Activated T-cell treated with anti-CD3 and anti-CD28 coated beads, Interleukin-2, amount 50 U/mL, for 4 hours (primary cell): ENCODE data around the gene MRAS. TPM values are rescaled to one million over a fixed set of nuclear protein-coding genes. Genes with fewer than 3 reads are reported as not detected.
A peak's percentile ranks its signal among the peaks of the same experiment; 100 is the strongest.

Experiments
- ATAC-seq, 2 donors: fragments of 200-7000 bp; cut with Tn5 transposase; one replicate each; pipeline ENCODE4 v1.10.0; 2021
- DNase-seq: peaks from one replicate; pipeline ENCODE4 v3.0.0-alpha.2; 2020
- H3K27me3 Mint-ChIP-seq: one replicate; pipeline ENCODE4 v1.8.0; 2021; ENCODE audit warnings: low read depth, mixed read lengths
- H3K36me3 Mint-ChIP-seq: one replicate; pipeline ENCODE4 v1.8.0; 2022; ENCODE audit warnings: mixed read lengths; ENCODE audit not compliant: insufficient read depth
- H3K4me1 Mint-ChIP-seq: one replicate; pipeline ENCODE4 v1.8.0; 2021; ENCODE audit warnings: low read depth, mixed read lengths
- H3K4me3 Mint-ChIP-seq: one replicate; pipeline ENCODE4 v1.8.0; 2021; ENCODE audit warnings: mild to moderate bottlenecking, moderate library complexity, mixed read lengths
- H3K9me3 Mint-ChIP-seq: one replicate; pipeline ENCODE4 v1.8.0; 2021; ENCODE audit warnings: mixed read lengths
- total RNA-seq, 3 donors: library from RNA; stranded (reverse); gene quantifications; one replicate each; pipeline ENCODE4 v1.2.1, GENCODE V29; 2021

The MRAS gene
- total RNA-seq, result under 1 TPM; 0.19 to 0.56 (median 0.34) TPM

GRCh38 chr3:138347960-138348753, at the start of gene MRAS:
TSS of gene MRAS (plus strand) at chr3:138348579. CDS start at chr3:138372884, 24,305 bp downstream.
- Mint-ChIP-seq H3K9me3 (no peaks in the 10 kb centered on the region), H3K4me3 (peak within 1 kb of the TSS; percentile 83), H3K27me3 (peaks cover 37% of the 10 kb centered on the region), H3K4me1 (peaks cover 6% of the 10 kb centered on the region), H3K36me3 (no peaks in the 10 kb centered on the region)
- ATAC-seq, result peak; percentile 55 to 60
- DNase-seq, result no peak

GRCh38 chr3:138300647-138301046, 47.7 kb upstream of the MRAS start:
- Mint-ChIP-seq H3K36me3 (peaks cover 9% of the 10 kb centered on the region), H3K9me3 (no peaks in the 10 kb centered on the region), H3K27me3 (no peaks in the 10 kb centered on the region), H3K4me3 (no peak overlapping the region), H3K4me1 (peaks cover 17% of the 10 kb centered on the region)
- DNase-seq (no peak), ATAC-seq (no peak)

GRCh38 chr3:138303474-138303873, 44.9 kb upstream of the MRAS start:
- no peak overlapping the region for H3K4me3 Mint-ChIP-seq
- H3K27me3 Mint-ChIP-seq, result no peaks in the 10 kb centered on the region
- H3K4me1 Mint-ChIP-seq, result peaks cover 2% of the 10 kb centered on the region

GRCh38 chr3:138307899-138308298, 40.5 kb upstream of the MRAS start:
- peaks cover 42% of the 10 kb centered on the region for H3K9me3 Mint-ChIP-seq
- no peaks in the 10 kb centered on the region for H3K4me1 Mint-ChIP-seq
- H3K4me3 Mint-ChIP-seq, result no peak overlapping the region
- ATAC-seq (no peak), DNase-seq (no peak)
- peaks cover 12% of the 10 kb centered on the region for H3K36me3 Mint-ChIP-seq
- no peaks in the 10 kb centered on the region for H3K27me3 Mint-ChIP-seq

More at GRCh38 chr3:138303474-138303873, 44.9 kb upstream of the MRAS start:
- peaks cover 13% of the 10 kb centered on the region for H3K9me3 Mint-ChIP-seq
- DNase-seq (no peak), ATAC-seq (no peak)
- peaks cover 13% of the 10 kb centered on the region for H3K36me3 Mint-ChIP-seq

- Mint-ChIP-seq H3K27me3 (no peaks in the 10 kb centered on the region), H3K4me1 (no peaks in the 10 kb centered on the region), H3K36me3 (peaks cover 12% of the 10 kb centered on the region), H3K9me3 (peaks cover 42% of the 10 kb centered on the region), H3K4me3 (no peak overlapping the region)
- no peak for DNase-seq
- no peak for ATAC-seq
These were observed 39.6 kb upstream of the MRAS start for GRCh38 chr3:138308783-138309182.

- no peak for DNase-seq
- Mint-ChIP-seq H3K27me3 (no peaks in the 10 kb centered on the region), H3K4me3 (no peak overlapping the region), H3K9me3 (peaks cover 42% of the 10 kb centered on the region), H3K4me1 (no peaks in the 10 kb centered on the region), H3K36me3 (peaks cover 6% of the 10 kb centered on the region)
- no peak for ATAC-seq
These were observed 37.9 kb upstream of the MRAS start for GRCh38 chr3:138310494-138310893.

- Mint-ChIP-seq H3K27me3 (peaks cover 2% of the 10 kb centered on the region), H3K36me3 (peaks cover 2% of the 10 kb centered on the region), H3K9me3 (peaks cover 27% of the 10 kb centered on the region), H3K4me1 (no peaks in the 10 kb centered on the region), H3K4me3 (no peak overlapping the region)
- ATAC-seq (no peak), DNase-seq (no peak)
These were observed 33.6 kb upstream of the MRAS start for GRCh38 chr3:138314751-138315150.

- no peak for DNase-seq
- Mint-ChIP-seq H3K27me3 (peaks cover 2% of the 10 kb centered on the region), H3K36me3 (no peaks in the 10 kb centered on the region), H3K4me1 (peaks cover 9% of the 10 kb centered on the region), H3K4me3 (no peak overlapping the region), H3K9me3 (no peaks in the 10 kb centered on the region)
- ATAC-seq, result no peak
These were observed 30.7 kb upstream of the MRAS start for GRCh38 chr3:138317687-138318086.

GRCh38 chr3:138323971-138324370, 24.4 kb upstream of the MRAS start:
- no peaks in the 10 kb centered on the region for H3K36me3 Mint-ChIP-seq
- DNase-seq (no peak), ATAC-seq (no peak)
- H3K4me3 Mint-ChIP-seq, result no peak overlapping the region
- H3K4me1 Mint-ChIP-seq, result peaks cover 30% of the 10 kb centered on the region
- H3K27me3 Mint-ChIP-seq, result peaks cover 4% of the 10 kb centered on the region
- no peaks in the 10 kb centered on the region for H3K9me3 Mint-ChIP-seq

- no peak overlapping the region for H3K4me3 Mint-ChIP-seq
- ATAC-seq (no peak), DNase-seq (no peak)
- no peaks in the 10 kb centered on the region for H3K36me3 Mint-ChIP-seq
- peaks cover 4% of the 10 kb centered on the region for H3K27me3 Mint-ChIP-seq
- H3K4me1 Mint-ChIP-seq, result peaks cover 40% of the 10 kb centered on the region
- H3K9me3 Mint-ChIP-seq, result no peaks in the 10 kb centered on the region
These were observed 22.4 kb upstream of the MRAS start for GRCh38 chr3:138325990-138326389.

GRCh38 chr3:138326866-138327595, 21.3 kb upstream of the MRAS start:
- Mint-ChIP-seq H3K4me3 (no peak overlapping the region), H3K27me3 (peaks cover 4% of the 10 kb centered on the region), H3K4me1 (peaks cover 36% of the 10 kb centered on the region), H3K36me3 (no peaks in the 10 kb centered on the region), H3K9me3 (no peaks in the 10 kb centered on the region)
- ATAC-seq (no peak), DNase-seq (no peak)

- DNase-seq (no peak), ATAC-seq (no peak)
- H3K27me3 Mint-ChIP-seq, result peaks cover 4% of the 10 kb centered on the region
- H3K4me1 Mint-ChIP-seq, result peaks cover 32% of the 10 kb centered on the region
- no peak overlapping the region for H3K4me3 Mint-ChIP-seq
- H3K9me3 Mint-ChIP-seq, result no peaks in the 10 kb centered on the region
- no peaks in the 10 kb centered on the region for H3K36me3 Mint-ChIP-seq
These were observed 20.5 kb upstream of the MRAS start for GRCh38 chr3:138327831-138328230.

GRCh38 chr3:138328341-138328740, 20.0 kb upstream of the MRAS start:
- Mint-ChIP-seq H3K4me1 (peaks cover 29% of the 10 kb centered on the region), H3K4me3 (peak overlapping the region; percentile 27), H3K27me3 (peaks cover 4% of the 10 kb centered on the region), H3K36me3 (no peaks in the 10 kb centered on the region), H3K9me3 (no peaks in the 10 kb centered on the region)
- no peak for DNase-seq
- no peak for ATAC-seq

- Mint-ChIP-seq H3K4me1 (peaks cover 24% of the 10 kb centered on the region), H3K27me3 (no peaks in the 10 kb centered on the region), H3K9me3 (no peaks in the 10 kb centered on the region), H3K4me3 (peak within 1 kb of the TSS; percentile 88), H3K36me3 (no peaks in the 10 kb centered on the region)
- DNase-seq (peak; percentile 88), ATAC-seq (peak; percentile 95)
These were observed 19.0 kb upstream of the MRAS start, which contains the start of gene NME9 for GRCh38 chr3:138329127-138329983. TSS of gene NME9 (minus strand) at chr3:138329851. CDS start at chr3:138329335, 516 bp downstream.
